Neuronal stem cell (in vitro differentiated cells): Measurements from ENCODE around the gene DNER.

Source experiments
- DNase-seq: peaks from one replicate; pipeline ENCODE4 v3.0.0-alpha.2; 2013; ENCODE audit warnings: low spot score
- H2AFZ ChIP-seq: one replicate; pipeline ENCODE4 v1.6.1; 2013; ENCODE audit warnings: mild to moderate bottlenecking, low read length, inconsistent platforms
- H2AK5ac ChIP-seq: 2 replicates; pipeline ENCODE4 v1.6.1; 2013; ENCODE audit warnings: low read depth, mild to moderate bottlenecking, inconsistent platforms, low read length, moderate library complexity, mixed read lengths
- H2BK120ac ChIP-seq: 2 replicates; pipeline ENCODE4 v1.6.1; 2013; ENCODE audit warnings: low read depth, mild to moderate bottlenecking, inconsistent platforms, low read length, moderate library complexity, mixed read lengths
- H2BK12ac ChIP-seq: one replicate; pipeline ENCODE4 v1.6.1; 2013; ENCODE audit warnings: low read length, inconsistent platforms
- H2BK15ac ChIP-seq: 2 replicates; pipeline ENCODE4 v1.6.1; 2013; ENCODE audit warnings: mild to moderate bottlenecking, low read length, inconsistent platforms, mixed read lengths
- H2BK5ac ChIP-seq: one replicate; pipeline ENCODE4 v1.6.1; 2013; ENCODE audit warnings: inconsistent platforms, mild to moderate bottlenecking, low read length, moderate library complexity
- H3K14ac ChIP-seq: one replicate; pipeline ENCODE4 v1.6.1; 2013; ENCODE audit warnings: low read length, inconsistent platforms
- H3K18ac ChIP-seq: 2 replicates; pipeline ENCODE4 v1.6.1; 2013; ENCODE audit warnings: low read length, inconsistent platforms
- H3K23ac ChIP-seq: 2 replicates; pipeline ENCODE4 v1.6.1; 2013; ENCODE audit warnings: low read depth, mild to moderate bottlenecking, mixed read lengths, low read length, inconsistent platforms; ENCODE audit not compliant: poor library complexity
- H3K27ac ChIP-seq: replicated peaks from 3 replicates; pipeline ENCODE4 v1.5.1; 2013; ENCODE audit warnings: low read length, inconsistent platforms
- H3K27me3 ChIP-seq, 3 experiments: 2 replicates each; pipeline ENCODE4 v1.6.1; 2013; ENCODE audit warnings: low read length in 3 of 3, mild to moderate bottlenecking in 2 of 3, inconsistent platforms in 1 of 3, low read depth in 1 of 3, mixed read lengths in 1 of 3, moderate library complexity in 1 of 3; ENCODE audit not compliant: control insufficient read depth in 3 of 3, insufficient read depth in 3 of 3
- H3K36me3 ChIP-seq, 2 donors: replicated peaks in 1 of 2; 2 replicates each; pipeline ENCODE4 v1.6.1; 2013; ENCODE audit warnings: low read length in 2 of 2; ENCODE audit not compliant: control insufficient read depth in 2 of 2, insufficient read depth in 2 of 2
- H3K4ac ChIP-seq: 2 replicates; pipeline ENCODE4 v1.6.1; 2013; ENCODE audit warnings: inconsistent platforms, mild to moderate bottlenecking, low read length, moderate library complexity
- H3K4me1 ChIP-seq, 2 donors: 1 replicate in 1 of 2; 2 replicates in 1 of 2; pipeline ENCODE4 v1.6.1; 2013; ENCODE audit warnings: low read length in 2 of 2, low read depth in 1 of 2; ENCODE audit not compliant: control insufficient read depth in 2 of 2, insufficient read depth in 1 of 2
- H3K4me2 ChIP-seq: one replicate; pipeline ENCODE4 v1.6.1; 2013; ENCODE audit warnings: mild to moderate bottlenecking, low read length, inconsistent platforms; ENCODE audit not compliant: insufficient read depth, poor library complexity, severe bottlenecking
- H3K4me3 ChIP-seq, 2 donors: 2 replicates each; pipeline ENCODE4 v1.5.1; 2013; ENCODE audit warnings: low read length in 2 of 2, mild to moderate bottlenecking in 2 of 2, inconsistent platforms in 1 of 2, moderate library complexity in 1 of 2
- H3K79me1 ChIP-seq: one replicate; pipeline ENCODE4 v1.6.1; 2013; ENCODE audit warnings: low read depth, mild to moderate bottlenecking, inconsistent platforms, low read length, moderate library complexity
- H3K9ac ChIP-seq: one replicate; pipeline ENCODE4 v1.6.1; 2013; ENCODE audit warnings: mild to moderate bottlenecking, low read depth, low read length, inconsistent platforms; ENCODE audit not compliant: poor library complexity
- H3K9me3 ChIP-seq, 2 donors: replicated peaks in 1 of 2; 2 replicates each; pipeline versions ENCODE3 to v1.6.1; 2013; ENCODE audit warnings: low read length in 2 of 2, mild to moderate bottlenecking in 2 of 2, inconsistent platforms in 1 of 2, low read depth in 1 of 2, mixed read lengths in 1 of 2, moderate library complexity in 1 of 2; ENCODE audit not compliant: control insufficient read depth in 2 of 2, insufficient read depth in 1 of 2
- H4K8ac ChIP-seq: one replicate; pipeline ENCODE4 v1.6.1; 2013; ENCODE audit warnings: low read depth, mild to moderate bottlenecking, inconsistent platforms, low read length, moderate library complexity
- H4K91ac ChIP-seq: one replicate; pipeline ENCODE4 v1.6.1; 2013; ENCODE audit warnings: low read length, low read depth, mild to moderate bottlenecking, inconsistent platforms; ENCODE audit not compliant: poor library complexity
- WGBS, 2 donors: extraction: QIAGEN DNeasy Blood & Tissue Kit; methylation state at CpG; one replicate each; pipeline ENCODE4 v1.1.7; 2013; ENCODE audit warnings: missing lambda C conversion rate in 2 of 2, mixed read lengths in 1 of 2; ENCODE audit not compliant: insufficient read length in 2 of 2, insufficient replicate concordance in 1 of 2; ENCODE audit errors: extremely low coverage in 2 of 2; 5-methylcytosine and 5-hydroxymethylcytosine counted together

Gene DNER

GRCh38 chr2:229429589-229429988, 284.8 kb downstream of the DNER start:
- no peak overlapping the region for H4K8ac ChIP-seq
- H3K4me2 ChIP-seq: no peak overlapping the region
- no peak overlapping the region for H3K27ac ChIP-seq
- no peaks in the 10 kb centered on the region for H3K4me1 ChIP-seq
- H4K91ac ChIP-seq: no peak overlapping the region
- no peak overlapping the region for H2AFZ ChIP-seq
- H2BK120ac ChIP-seq: no peak overlapping the region
- DNase-seq: no peak
- no peak overlapping the region for H3K4me3 ChIP-seq
- no CpG with 5 or more reads among the region's 5 CpGs for WGBS, 2 donors
- no peak overlapping the region for H3K18ac ChIP-seq
- H3K27me3 ChIP-seq: no peaks in the 10 kb centered on the region
- no peak overlapping the region for H3K4ac ChIP-seq
- no peaks in the 10 kb centered on the region for H3K79me1 ChIP-seq
- no peak overlapping the region for H3K23ac ChIP-seq
- H2AK5ac ChIP-seq: no peak overlapping the region
- no peak overlapping the region for H2BK5ac ChIP-seq
- no peak overlapping the region for H2BK15ac ChIP-seq
- H3K9ac ChIP-seq: no peak overlapping the region
- no peaks in the 10 kb centered on the region for H3K36me3 ChIP-seq
- H3K14ac ChIP-seq: no peak overlapping the region
- no peaks in the 10 kb centered on the region for H3K9me3 ChIP-seq
- no peak overlapping the region for H2BK12ac ChIP-seq

GRCh38 chr2:229426464-229426863, 287.9 kb downstream of the DNER start:
- H4K91ac ChIP-seq: no peak overlapping the region
- no peaks in the 10 kb centered on the region for H3K9me3 ChIP-seq
- H3K23ac ChIP-seq: no peak overlapping the region
- WGBS, 2 donors: no CpG with 5 or more reads among the region's 6 CpGs
- H3K14ac ChIP-seq: no peak overlapping the region
- no peak overlapping the region for H3K9ac ChIP-seq
- H3K4me3 ChIP-seq: no peak overlapping the region
- H2BK5ac ChIP-seq: no peak overlapping the region
- H2BK15ac ChIP-seq: no peak overlapping the region
- H4K8ac ChIP-seq: no peak overlapping the region
- DNase-seq: no peak
- H2AFZ ChIP-seq: no peak overlapping the region
- H2BK12ac ChIP-seq: no peak overlapping the region
- H3K4me1 ChIP-seq: no peaks in the 10 kb centered on the region
- no peak overlapping the region for H3K18ac ChIP-seq
- no peak overlapping the region for H2AK5ac ChIP-seq
- H3K36me3 ChIP-seq: no peaks in the 10 kb centered on the region
- H3K27me3 ChIP-seq: no peaks in the 10 kb centered on the region
- H3K4ac ChIP-seq: no peak overlapping the region
- no peak overlapping the region for H3K4me2 ChIP-seq
- H3K79me1 ChIP-seq: no peaks in the 10 kb centered on the region
- H3K27ac ChIP-seq: no peak overlapping the region
- no peak overlapping the region for H2BK120ac ChIP-seq

GRCh38 chr2:229425598-229425997, 288.8 kb downstream of the DNER start:
- H3K4me3 ChIP-seq: no peak overlapping the region
- no peak overlapping the region for H3K18ac ChIP-seq
- H3K4ac ChIP-seq: no peak overlapping the region
- no peak overlapping the region for H2BK15ac ChIP-seq
- WGBS, 2 donors: no CpG with 5 or more reads among the region's 9 CpGs
- H2AFZ ChIP-seq: no peak overlapping the region
- H3K14ac ChIP-seq: no peak overlapping the region
- no peak overlapping the region for H2BK5ac ChIP-seq
- no peak overlapping the region for H2BK120ac ChIP-seq
- no peaks in the 10 kb centered on the region for H3K27me3 ChIP-seq
- no peak overlapping the region for H4K91ac ChIP-seq
- DNase-seq: no peak
- H3K4me2 ChIP-seq: no peak overlapping the region
- H3K27ac ChIP-seq: no peak overlapping the region
- no peaks in the 10 kb centered on the region for H3K36me3 ChIP-seq
- H3K23ac ChIP-seq: no peak overlapping the region
- no peaks in the 10 kb centered on the region for H3K79me1 ChIP-seq
- H2BK12ac ChIP-seq: no peak overlapping the region
- no peak overlapping the region for H4K8ac ChIP-seq
- H2AK5ac ChIP-seq: no peak overlapping the region
- H3K9ac ChIP-seq: no peak overlapping the region
- no peaks in the 10 kb centered on the region for H3K4me1 ChIP-seq
- H3K9me3 ChIP-seq: no peaks in the 10 kb centered on the region

GRCh38 chr2:229422063-229422462, 292.3 kb downstream of the DNER start:
- no peak overlapping the region for H2AK5ac ChIP-seq
- H2BK15ac ChIP-seq: no peak overlapping the region
- WGBS, 2 donors: no CpG with 5 or more reads among the region's 6 CpGs
- no peak overlapping the region for H3K18ac ChIP-seq
- H2BK12ac ChIP-seq: no peak overlapping the region
- H4K8ac ChIP-seq: no peak overlapping the region
- H3K4me3 ChIP-seq: no peak overlapping the region
- no peaks in the 10 kb centered on the region for H3K9me3 ChIP-seq
- no peaks in the 10 kb centered on the region for H3K27me3 ChIP-seq
- H3K27ac ChIP-seq: no peak overlapping the region
- no peak overlapping the region for H3K23ac ChIP-seq
- no peak overlapping the region for H2BK120ac ChIP-seq
- no peak overlapping the region for H2BK5ac ChIP-seq
- H2AFZ ChIP-seq: no peak overlapping the region
- H3K4me2 ChIP-seq: no peak overlapping the region
- H3K9ac ChIP-seq: no peak overlapping the region
- no peak for DNase-seq
- no peaks in the 10 kb centered on the region for H3K79me1 ChIP-seq
- H3K14ac ChIP-seq: no peak overlapping the region
- no peak overlapping the region for H3K4ac ChIP-seq
- no peak overlapping the region for H4K91ac ChIP-seq
- peaks cover 0 to 8% of the 10 kb centered on the region in 2 donors for H3K4me1 ChIP-seq
- H3K36me3 ChIP-seq: no peaks in the 10 kb centered on the region
